HepG2 (cell line): ENCODE measurements around the gene SRSF6. TPM values are rescaled to one million over a fixed set of nuclear protein-coding genes. Genes with fewer than 3 reads are reported as not detected.

ENCODE experiments used
- ARNT2 ChIP-seq: sonication (generic); formaldehyde crosslinking; IDR thresholded peaks from 2 replicates; pipeline ENCODE4 v1.8.0; 2022; ENCODE audit warnings: mild to moderate bottlenecking, low read depth, missing genetic modification reagents, moderate library complexity
- E2F5 ChIP-seq: sonication (generic); formaldehyde crosslinking; conservative IDR thresholded peaks from 2 replicates; pipeline ENCODE4 v1.4.0; 2020; ENCODE audit warnings: missing genetic modification reagents
- FOXO4 ChIP-seq: sonication (generic); formaldehyde crosslinking; conservative IDR thresholded peaks from 2 replicates; pipeline ENCODE4 v1.8.1; 2023; ENCODE audit warnings: missing genetic modification reagents
- GLI4 ChIP-seq: sonication (generic); formaldehyde crosslinking; IDR thresholded peaks from 2 replicates; pipeline ENCODE4 v1.5.1; 2020; ENCODE audit warnings: missing genetic modification reagents, mild to moderate bottlenecking, moderate library complexity, borderline replicate concordance
- HOXA5 ChIP-seq: sonication (generic); formaldehyde crosslinking; IDR thresholded peaks from 2 replicates; pipeline ENCODE4 v1.4.0; 2020; ENCODE audit warnings: missing genetic modification reagents
- MAFF ChIP-seq: IDR thresholded peaks from 2 replicates; pipeline ENCODE4 v1.6.1; 2011; ENCODE audit warnings: low read depth, low read length, improper control_type of control experiment
- MAFK ChIP-seq, 2 experiments: IDR thresholded peaks in 1 of 2; conservative IDR thresholded peaks in 1 of 2; 2 replicates each; pipeline ENCODE4 v1.6.1; 2011; ENCODE audit warnings: improper control_type of control experiment in 2 of 2, low read length in 2 of 2
- MEIS1 ChIP-seq: sonication (generic); formaldehyde crosslinking; IDR thresholded peaks from 2 replicates; pipeline ENCODE4 v1.9.0; 2021; ENCODE audit warnings: mild to moderate bottlenecking, missing genetic modification reagents, moderate library complexity, borderline replicate concordance
- MIXL1 ChIP-seq: IDR thresholded peaks from 2 replicates; pipeline ENCODE4 v1.6.1; 2016
- MYNN ChIP-seq: sonication (generic); formaldehyde crosslinking; IDR thresholded peaks from 2 replicates; pipeline ENCODE4 v1.4.0; 2020; ENCODE audit warnings: mild to moderate bottlenecking, low read depth, missing genetic modification reagents
- NBN ChIP-seq: fragments of 450-650 bp; conservative IDR thresholded peaks from 2 replicates; pipeline ENCODE4 v1.6.1; 2017
- SAP130 ChIP-seq: IDR thresholded peaks from 2 replicates; pipeline ENCODE4 v1.6.1; 2016; ENCODE audit warnings: low read depth
- SPEN ChIP-seq: sonication (generic); formaldehyde crosslinking; IDR thresholded peaks from 2 replicates; pipeline ENCODE4 v1.5.1; 2020; ENCODE audit warnings: low read depth, mild to moderate bottlenecking, missing genetic modification reagents
- ZMYM3 ChIP-seq: sonication (generic); formaldehyde crosslinking; IDR thresholded peaks from 2 replicates; pipeline ENCODE4 v1.5.1; 2020; ENCODE audit warnings: mild to moderate bottlenecking, missing genetic modification reagents
- ZMYM4 ChIP-seq: sonication (generic); formaldehyde crosslinking; IDR thresholded peaks from 2 replicates; pipeline ENCODE4 v1.8.1; 2023; ENCODE audit warnings: mild to moderate bottlenecking, missing genetic modification reagents
- ZNF510 ChIP-seq: sonication (generic); formaldehyde crosslinking; IDR thresholded peaks from 2 replicates; pipeline ENCODE4 v1.4.0; 2020; ENCODE audit warnings: low read depth, mild to moderate bottlenecking, missing genetic modification reagents
- ZNF614 ChIP-seq: IDR thresholded peaks from 2 replicates; pipeline ENCODE4 v1.6.1; 2018; ENCODE audit warnings: missing biosample characterization, missing genetic modification reagents, inconsistent platforms, borderline replicate concordance
- ZNF644 ChIP-seq: IDR thresholded peaks from 2 replicates; pipeline ENCODE4 v1.6.1; 2016; ENCODE audit warnings: low read depth
- ZNF670 ChIP-seq: sonication (generic); formaldehyde crosslinking; IDR thresholded peaks from 2 replicates; pipeline ENCODE4 v1.8.0; 2022; ENCODE audit warnings: mild to moderate bottlenecking, missing genetic modification reagents, borderline replicate concordance
- ZNF749 ChIP-seq: sonication (generic); formaldehyde crosslinking; IDR thresholded peaks from 2 replicates; pipeline ENCODE4 v1.8.0; 2022; ENCODE audit warnings: mild to moderate bottlenecking, missing genetic modification reagents, moderate library complexity, borderline replicate concordance
- ZSCAN9 ChIP-seq: IDR thresholded peaks from 2 replicates; pipeline ENCODE4 v1.6.1; 2016; ENCODE audit warnings: borderline replicate concordance
- polyA plus RNA-seq, 8 experiments: library from polyadenylated mRNA; depleted of rRNA in 3 of 8; stranded (reverse) in 7 of 8; unstranded in 1 of 8; fragments of >200 nt; fragmentation: Illumina TruSeq in 4 of 8; extraction: Trizol in 4 of 8; gene quantifications; 2 replicates each; pipeline versions ENCODE4 v1.2.1 to v1.2.3, GENCODE V29; 2011 to 2016; ENCODE audit warnings: low read depth in 4 of 8, missing spikeins in 1 of 8, mixed read lengths in 1 of 8; ENCODE audit not compliant: insufficient read depth in 1 of 8
- total RNA-seq, 5 experiments: library from RNA; depleted of rRNA; stranded (reverse); fragments of >200 nt; fragmentation: Illumina TruSeq; extraction: Trizol; gene quantifications; 2 replicates each; pipeline ENCODE4 v1.2.3, GENCODE V29; 2016; ENCODE audit warnings: low read depth in 1 of 5
- TF ChIP-seq, protein P1 (sequence below): IDR thresholded peaks from 2 replicates; pipeline ENCODE4 v1.6.1; 2016; ENCODE audit warnings: mild to moderate bottlenecking
- TF ChIP-seq, protein P2 (sequence below): sonication (generic); formaldehyde crosslinking; IDR thresholded peaks from 2 replicates; pipeline ENCODE4 v1.4.0; 2020; ENCODE audit warnings: mild to moderate bottlenecking, missing genetic modification reagents
- TF ChIP-seq, protein P3 (sequence below): sonication (generic); formaldehyde crosslinking; IDR thresholded peaks from 2 replicates; pipeline ENCODE4 v1.4.0; 2020; ENCODE audit warnings: mild to moderate bottlenecking, missing genetic modification reagents, borderline replicate concordance

The SRSF6 gene
- total and polyA plus RNA-seq, 2 of the 13 experiments (the other 11 are each of a cell fraction or from before 2014, with no cell fraction given) = 156 to 194 TPM

- TF ChIP-seq, protein P1, sequence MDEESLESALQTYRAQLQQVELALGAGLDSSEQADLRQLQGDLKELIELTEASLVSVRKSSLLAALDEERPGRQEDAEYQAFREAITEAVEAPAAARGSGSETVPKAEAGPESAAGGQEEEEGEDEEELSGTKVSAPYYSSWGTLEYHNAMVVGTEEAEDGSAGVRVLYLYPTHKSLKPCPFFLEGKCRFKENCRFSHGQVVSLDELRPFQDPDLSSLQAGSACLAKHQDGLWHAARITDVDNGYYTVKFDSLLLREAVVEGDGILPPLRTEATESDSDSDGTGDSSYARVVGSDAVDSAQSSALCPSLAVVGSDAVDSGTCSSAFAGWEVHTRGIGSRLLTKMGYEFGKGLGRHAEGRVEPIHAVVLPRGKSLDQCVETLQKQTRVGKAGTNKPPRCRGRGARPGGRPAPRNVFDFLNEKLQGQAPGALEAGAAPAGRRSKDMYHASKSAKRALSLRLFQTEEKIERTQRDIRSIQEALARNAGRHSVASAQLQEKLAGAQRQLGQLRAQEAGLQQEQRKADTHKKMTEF (CRISPR knock-in tag) = peak; percentile 53; the same call in 1 of the 2 replicates
- TF ChIP-seq ZNF644 (CRISPR knock-in tag) (0 out of 2 replicates have a peak, but pooled peaks have one; percentile 16), ZNF614 (CRISPR knock-in tag) (peak; percentile 69; the same call in 1 of the 2 replicates), HOXA5 (CRISPR knock-in tag) (0 out of 2 replicates have a peak, but pooled peaks have one; percentile 17), NBN (no peak), MEIS1 (peak; percentile 38; the same call in 1 of the 2 replicates), FOXO4 (CRISPR knock-in tag) (no peak), ZMYM3 (CRISPR knock-in tag) (peak; percentile 82), MIXL1 (CRISPR knock-in tag) (peak; percentile 96), ZNF670 (CRISPR knock-in tag) (peak; percentile 68; the same call in 1 of the 2 replicates), GLI4 (0 out of 2 replicates have a peak, but pooled peaks have one; percentile 48), MAFF (0 out of 2 replicates have a peak, but pooled peaks have one; percentile 15), ZSCAN9 (CRISPR knock-in tag) (0 out of 2 replicates have a peak, but pooled peaks have one; percentile 49), ZNF510 (CRISPR knock-in tag) (no peak), MAFK (conservative IDR thresholded peaks at IDR 0.05 in 1 of 2, IDR thresholded peaks at IDR 0.05 in 1 of 2; ENCODE audit: low read length in 2 of 2) (no peak), ZMYM4 (CRISPR knock-in tag) (peak; percentile 54), SAP130 (CRISPR knock-in tag) (peak; percentile 36; the same call in 1 of the 2 replicates), ZNF749 (no peak), MYNN (0 out of 2 replicates have a peak, but pooled peaks have one; percentile 50), ARNT2 (CRISPR knock-in tag) (no peak), SPEN (CRISPR knock-in tag) (peak; percentile 52; the same call in 1 of the 2 replicates), E2F5 (CRISPR knock-in tag) (no peak)
- TF ChIP-seq, protein P2, sequence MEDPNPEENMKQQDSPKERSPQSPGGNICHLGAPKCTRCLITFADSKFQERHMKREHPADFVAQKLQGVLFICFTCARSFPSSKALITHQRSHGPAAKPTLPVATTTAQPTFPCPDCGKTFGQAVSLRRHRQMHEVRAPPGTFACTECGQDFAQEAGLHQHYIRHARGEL (CRISPR knock-in tag) = 0 out of 2 replicates have a peak, but pooled peaks have one; percentile 26
- TF ChIP-seq, protein P3, sequence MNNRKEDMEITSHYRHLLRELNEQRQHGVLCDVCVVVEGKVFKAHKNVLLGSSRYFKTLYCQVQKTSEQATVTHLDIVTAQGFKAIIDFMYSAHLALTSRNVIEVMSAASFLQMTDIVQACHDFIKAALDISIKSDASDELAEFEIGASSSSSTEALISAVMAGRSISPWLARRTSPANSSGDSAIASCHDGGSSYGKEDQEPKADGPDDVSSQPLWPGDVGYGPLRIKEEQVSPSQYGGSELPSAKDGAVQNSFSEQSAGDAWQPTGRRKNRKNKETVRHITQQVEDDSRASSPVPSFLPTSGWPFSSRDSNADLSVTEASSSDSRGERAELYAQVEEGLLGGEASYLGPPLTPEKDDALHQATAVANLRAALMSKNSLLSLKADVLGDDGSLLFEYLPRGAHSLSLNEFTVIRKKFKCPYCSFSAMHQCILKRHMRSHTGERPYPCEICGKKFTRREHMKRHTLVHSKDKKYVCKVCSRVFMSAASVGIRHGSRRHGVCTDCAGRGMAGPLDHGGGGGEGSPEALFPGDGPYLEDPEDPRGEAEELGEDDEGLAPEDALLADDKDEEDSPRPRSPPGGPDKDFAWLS (CRISPR knock-in tag) = no peak
These were observed 8.8 kb upstream of the SRSF6 start (continued) for GRCh38 chr20:43448748-43449535.
